H9 (cell line): ENCODE data around the gene JAKMIP1. TPM values are rescaled to one million over a fixed set of nuclear protein-coding genes. Genes with fewer than 3 reads are reported as not detected.

Source experiments
- DNase-seq: peaks from one replicate; pipeline ENCODE4 v3.0.0-alpha.2; 2017
- H2AFZ ChIP-seq: one replicate; pipeline ENCODE4 v1.6.1; 2013; ENCODE audit warnings: mild to moderate bottlenecking, low read length, control low read depth, moderate library complexity
- H2AK5ac ChIP-seq: 2 replicates; pipeline ENCODE4 v1.6.1; 2013; ENCODE audit warnings: low read length, control low read depth, mixed read lengths; ENCODE audit not compliant: insufficient read length
- H2BK120ac ChIP-seq: one replicate; pipeline ENCODE4 v1.6.1; 2013; ENCODE audit warnings: low read depth, mild to moderate bottlenecking, low read length, control low read depth, inconsistent platforms; ENCODE audit not compliant: poor library complexity, severe bottlenecking
- H2BK12ac ChIP-seq: 2 replicates; pipeline ENCODE4 v1.6.1; 2013; ENCODE audit warnings: low read length, control low read depth, mixed read lengths, low read depth; ENCODE audit not compliant: insufficient read length
- H2BK15ac ChIP-seq: 2 replicates; pipeline ENCODE4 v1.6.1; 2013; ENCODE audit warnings: low read depth, low read length, control low read depth
- H2BK20ac ChIP-seq: one replicate; pipeline ENCODE4 v1.6.1; 2013; ENCODE audit warnings: low read depth, mild to moderate bottlenecking, low read length, control low read depth, inconsistent platforms; ENCODE audit not compliant: poor library complexity, severe bottlenecking
- H2BK5ac ChIP-seq: 2 replicates; pipeline ENCODE4 v1.6.1; 2013; ENCODE audit warnings: low read length, control low read depth, mixed read lengths; ENCODE audit not compliant: insufficient read length
- H3K14ac ChIP-seq: 2 replicates; pipeline ENCODE4 v1.6.1; 2013; ENCODE audit warnings: low read length, control low read depth; ENCODE audit not compliant: insufficient read depth
- H3K18ac ChIP-seq: 2 replicates; pipeline ENCODE4 v1.6.1; 2013; ENCODE audit warnings: low read depth, mild to moderate bottlenecking, mixed read lengths, low read length, control low read depth; ENCODE audit not compliant: insufficient read length
- H3K23ac ChIP-seq: 2 replicates; pipeline ENCODE4 v1.6.1; 2013; ENCODE audit warnings: low read length, control low read depth, mixed read lengths, low read depth; ENCODE audit not compliant: insufficient read length
- H3K23me2 ChIP-seq: 2 replicates; pipeline ENCODE4 v1.6.1; 2013; ENCODE audit warnings: low read depth, mild to moderate bottlenecking, mixed read lengths, low read length, control low read depth; ENCODE audit not compliant: insufficient read length, poor library complexity, severe bottlenecking
- H3K27ac ChIP-seq: 2 replicates; pipeline ENCODE4 v1.5.1; 2013; ENCODE audit warnings: low read length, control low read depth, mixed read lengths, low read depth; ENCODE audit not compliant: insufficient read length
- H3K27me3 ChIP-seq: 2 replicates; pipeline ENCODE4 v1.6.1; 2013; ENCODE audit warnings: low read length, control low read depth, inconsistent platforms; ENCODE audit not compliant: insufficient read depth
- H3K4ac ChIP-seq: 2 replicates; pipeline ENCODE4 v1.6.1; 2013; ENCODE audit warnings: low read depth, mild to moderate bottlenecking, control low read depth, inconsistent platforms, low read length, moderate library complexity
- H3K4me1 ChIP-seq: 2 replicates; pipeline ENCODE4 v1.6.1; 2013; ENCODE audit warnings: low read length, control low read depth, inconsistent platforms; ENCODE audit not compliant: insufficient read depth
- H3K4me2 ChIP-seq: 2 replicates; pipeline ENCODE4 v1.6.1; 2013; ENCODE audit warnings: low read length, control low read depth, mixed read lengths; ENCODE audit not compliant: insufficient read length, insufficient read depth
- H3K56ac ChIP-seq: 2 replicates; pipeline ENCODE4 v1.6.1; 2013; ENCODE audit warnings: low read depth, mild to moderate bottlenecking, mixed read lengths, low read length, control low read depth; ENCODE audit not compliant: insufficient read length
- H3K79me1 ChIP-seq: 2 replicates; pipeline ENCODE4 v1.6.1; 2013; ENCODE audit warnings: low read depth, mild to moderate bottlenecking, moderate library complexity, low read length, control low read depth, inconsistent platforms; ENCODE audit not compliant: insufficient read depth, poor library complexity, severe bottlenecking
- H3K79me2 ChIP-seq: 2 replicates; pipeline ENCODE4 v1.6.1; 2013; ENCODE audit warnings: low read length, control low read depth, inconsistent platforms; ENCODE audit not compliant: insufficient read depth
- H3K9ac ChIP-seq: 2 replicates; pipeline ENCODE4 v1.6.1; 2013; ENCODE audit warnings: low read length, control low read depth, mixed read lengths; ENCODE audit not compliant: insufficient read length; ENCODE audit errors: extremely low read depth
- H3K9me3 ChIP-seq: one replicate; pipeline ENCODE4 v1.6.1; 2013; ENCODE audit warnings: low read depth, low read length, inconsistent platforms; ENCODE audit not compliant: control insufficient read depth
- H3T11ph ChIP-seq: one replicate; pipeline ENCODE4 v1.6.1; 2013; ENCODE audit warnings: mild to moderate bottlenecking, low read length, control low read depth, inconsistent platforms
- H4K20me1 ChIP-seq: one replicate; pipeline ENCODE4 v1.6.1; 2013; ENCODE audit not compliant: control insufficient read depth, insufficient read length, insufficient read depth
- H4K5ac ChIP-seq: 2 replicates; pipeline ENCODE4 v1.6.1; 2013; ENCODE audit warnings: low read depth, mild to moderate bottlenecking, mixed read lengths, low read length, control low read depth; ENCODE audit not compliant: insufficient read length
- H4K8ac ChIP-seq: replicated peaks from 2 replicates; pipeline ENCODE4 v1.6.1; 2013; ENCODE audit warnings: low read length, control low read depth, mixed read lengths, low read depth; ENCODE audit not compliant: insufficient read length
- H4K91ac ChIP-seq: 2 replicates; pipeline ENCODE4 v1.6.1; 2013; ENCODE audit warnings: low read depth, mild to moderate bottlenecking, moderate library complexity, mixed read lengths, low read length, control low read depth; ENCODE audit not compliant: insufficient read length
- H3K27ac Mint-ChIP-seq, 3 experiments: 2 replicates in 2 of 3; 3 replicates in 1 of 3; pipeline ENCODE4 v1.8.0; 2020 to 2021; ENCODE audit warnings: mixed read lengths in 3 of 3, mild to moderate bottlenecking in 1 of 3, moderate library complexity in 1 of 3
- H3K27me3 Mint-ChIP-seq: 2 replicates; pipeline ENCODE4 v1.8.0; 2021; ENCODE audit warnings: low read depth, mild to moderate bottlenecking, moderate library complexity, mixed read lengths
- H3K36me3 Mint-ChIP-seq, 3 experiments: 2 replicates in 2 of 3; 3 replicates in 1 of 3; pipeline ENCODE4 v1.8.0; 2020 to 2021; ENCODE audit warnings: low read depth in 3 of 3, mixed read lengths in 3 of 3; ENCODE audit not compliant: insufficient read depth in 1 of 3
- H3K4me1 Mint-ChIP-seq, 2 experiments: 2 replicates each; pipeline ENCODE4 v1.8.0; 2020; ENCODE audit warnings: mixed read lengths in 2 of 2
- H3K4me3 Mint-ChIP-seq, 2 experiments: 2 replicates in 1 of 2; 3 replicates in 1 of 2; pipeline ENCODE4 v1.8.0; 2020 to 2021; ENCODE audit warnings: mild to moderate bottlenecking in 2 of 2, mixed read lengths in 2 of 2, moderate library complexity in 1 of 2
- H3K9me3 Mint-ChIP-seq, 2 experiments: 2 replicates in 1 of 2; 3 replicates in 1 of 2; pipeline ENCODE4 v1.8.0; 2020; ENCODE audit warnings: mild to moderate bottlenecking in 2 of 2, mixed read lengths in 2 of 2, moderate library complexity in 1 of 2
- CTCF ChIP-seq: fragments of 200-600 bp; sonication (generic); conservative IDR thresholded peaks from 3 replicates; pipeline ENCODE4 v1.8.0; 2021; ENCODE audit warnings: antibody characterized with exemption, mild to moderate bottlenecking
- WGBS: extraction: QIAGEN DNeasy Blood & Tissue Kit; methylation state at CpG from one replicate; pipeline ENCODE4 v1.1.7; 2013; ENCODE audit warnings: missing lambda C conversion rate, low lambda C conversion rate, mixed read lengths; ENCODE audit not compliant: insufficient read length; ENCODE audit errors: extremely low coverage; 5-methylcytosine and 5-hydroxymethylcytosine counted together
- total RNA-seq: library from RNA; stranded (reverse); gene quantifications from 2 replicates; pipeline ENCODE4 v1.2.1, GENCODE V29; 2021

JAKMIP1 gene
- total RNA-seq, 1 experiment from 2014 or later = 1.5 TPM

- no peak for TF ChIP-seq CTCF
- H3K79me2 ChIP-seq = no peaks in the 10 kb centered on the region
- H3K14ac ChIP-seq = no peak overlapping the region
- no peak overlapping the region for H3K4me3 Mint-ChIP-seq
- no peak overlapping the region for H2BK12ac ChIP-seq
- H3K79me1 ChIP-seq = no peaks in the 10 kb centered on the region
- H4K91ac ChIP-seq = no peak overlapping the region
- H3K9ac ChIP-seq = no peak overlapping the region
- H3K23ac ChIP-seq = no peak overlapping the region
- no peak overlapping the region for H4K8ac ChIP-seq
- peaks cover 5% of the 10 kb centered on the region for H3K27me3 Mint-ChIP-seq
- H3T11ph ChIP-seq = no peak overlapping the region
- H3K4me2 ChIP-seq = no peak overlapping the region
- no peak overlapping the region for H3K27ac ChIP-seq
- H2BK5ac ChIP-seq = no peak overlapping the region
- H3K9me3 Mint-ChIP-seq = peaks cover 0 to 6% of the 10 kb centered on the region in 2 experiments; a peak in 2 of 5 replicates
- no CpG with 5 or more reads among the region's 5 CpGs for WGBS
- H3K9me3 ChIP-seq = no peaks in the 10 kb centered on the region
- H3K27ac Mint-ChIP-seq = no peak overlapping the region
- no peaks in the 10 kb centered on the region for H4K20me1 ChIP-seq
- H3K23me2 ChIP-seq = no peaks in the 10 kb centered on the region
- H3K56ac ChIP-seq = no peak overlapping the region
- no peak overlapping the region for H2AFZ ChIP-seq
- DNase-seq = no peak
- no peak overlapping the region for H2AK5ac ChIP-seq
- H3K4me1 Mint-ChIP-seq = peaks cover 4 to 10% of the 10 kb centered on the region in 2 experiments
- no peaks in the 10 kb centered on the region; the same call in 1 of the 2 replicates for H3K4me1 ChIP-seq
- no peak overlapping the region for H3K18ac ChIP-seq
- no peak overlapping the region for H2BK20ac ChIP-seq
- H3K27me3 ChIP-seq = no peaks in the 10 kb centered on the region
- peaks cover 0 to 8% (median 0%) of the 10 kb centered on the region in 3 experiments; a peak in 3 of 7 replicates for H3K36me3 Mint-ChIP-seq
- no peak overlapping the region for H3K4ac ChIP-seq
- no peak overlapping the region for H4K5ac ChIP-seq
- no peak overlapping the region for H2BK15ac ChIP-seq
- no peak overlapping the region for H2BK120ac ChIP-seq
Measured at GRCh38 chr4:6184169-6184568, 16.2 kb downstream of the JAKMIP1 start.
